Measurements from ENCODE around the gene NCS1. TPM values are rescaled to one million over a fixed set of nuclear protein-coding genes. Genes with fewer than 3 reads are reported as not detected.

The NCS1 gene
- total and polyA plus RNA-seq, 7 experiments from 2014 or later, result 0.14 to 0.85 (median 0.22) TPM; not detected in 4

GRCh38 chr9:130207241-130207992 is 35.2 kb downstream of the NCS1 start:
- no peaks in the 10 kb centered on the region for H3K27me3 ChIP-seq (ENCODE audit: control insufficient read depth in 2 of 2, insufficient read depth in 2 of 2, low read length in 2 of 2)
- peak overlapping the region in 1 of 9 donors; percentile 36 for H3K27ac Mint-ChIP-seq
- no peaks in the 10 kb centered on the region for H3K9me3 ChIP-seq (ENCODE audit: control insufficient read depth in 2 of 3, low read length in 3 of 3)
- intact Hi-C loops (cut with micrococcal nuclease), result no loop called here
- ChIA-PET POLR2A (no interaction called here), CTCF (no interaction called here)
- no peak overlapping the region for H3K4me3 Mint-ChIP-seq
- H3K9me3 Mint-ChIP-seq, result peaks cover 0 to 1% (median 0%) of the 10 kb centered on the region in 11 donors
- no peaks in the 10 kb centered on the region for H3K4me1 Mint-ChIP-seq
- no peak overlapping the region for H3K4me3 ChIP-seq (ENCODE audit: low read length)
- H3K27me3 Mint-ChIP-seq, result peaks cover 0 to 8% (median 0%) of the 10 kb centered on the region in 5 donors
- ATAC-seq (no peak), DNase-seq (no peak)
- no peak overlapping the region for H3K27ac ChIP-seq (ENCODE audit: low read depth, low read length)
- no peaks in the 10 kb centered on the region for H3K36me3 ChIP-seq (ENCODE audit: control insufficient read depth in 2 of 3, insufficient read depth in 3 of 3, low read length in 3 of 3)
- H3K4me1 ChIP-seq (ENCODE audit: control insufficient read depth in 2 of 2, insufficient read depth in 2 of 2, low read length in 2 of 2), result no peaks in the 10 kb centered on the region
- H3K36me3 Mint-ChIP-seq, result no peaks in the 10 kb centered on the region

GRCh38 chr9:130208600-130209347 is 36.6 kb downstream of the NCS1 start:
- peaks cover 0 to 8% (median 0%) of the 10 kb centered on the region in 5 donors for H3K27me3 Mint-ChIP-seq

GRCh38 chr9:130209422-130209821 is 37.2 kb downstream of the NCS1 start:
- no peaks in the 10 kb centered on the region for H3K36me3 Mint-ChIP-seq
- no peak overlapping the region for H3K4me3 Mint-ChIP-seq
- ATAC-seq (no peak), DNase-seq (no peak)
- no peaks in the 10 kb centered on the region for H3K27me3 ChIP-seq (ENCODE audit: control insufficient read depth in 2 of 2, insufficient read depth in 2 of 2, low read length in 2 of 2)
- no peaks in the 10 kb centered on the region for H3K36me3 ChIP-seq (ENCODE audit: control insufficient read depth in 2 of 3, insufficient read depth in 3 of 3, low read length in 3 of 3)
- ChIA-PET CTCF (no interaction called here), POLR2A (no interaction called here)
- H3K9me3 ChIP-seq (ENCODE audit: control insufficient read depth in 2 of 3, low read length in 3 of 3), result no peaks in the 10 kb centered on the region
- peaks cover 0 to 1% (median 0%) of the 10 kb centered on the region in 11 donors for H3K9me3 Mint-ChIP-seq
- H3K4me3 ChIP-seq (ENCODE audit: low read length), result no peak overlapping the region
- intact Hi-C loops (cut with micrococcal nuclease), result no loop called here
- H3K27me3 Mint-ChIP-seq, result peaks cover 0 to 8% (median 0%) of the 10 kb centered on the region in 5 donors
- H3K4me1 Mint-ChIP-seq, result peaks cover 0 to 2% (median 0%) of the 10 kb centered on the region in 7 donors
- no peak overlapping the region for H3K27ac ChIP-seq (ENCODE audit: low read depth, low read length)
- no peaks in the 10 kb centered on the region for H3K4me1 ChIP-seq (ENCODE audit: control insufficient read depth in 2 of 2, insufficient read depth in 2 of 2, low read length in 2 of 2)
- no peak overlapping the region for H3K27ac Mint-ChIP-seq

More at GRCh38 chr9:130208600-130209347, 36.6 kb downstream of the NCS1 start:
- Mint-ChIP-seq H3K36me3 (no peaks in the 10 kb centered on the region), H3K4me3 (no peak overlapping the region), H3K27ac (no peak overlapping the region), H3K4me1 (no peaks in the 10 kb centered on the region), H3K9me3 (peaks cover 0 to 1% (median 0%) of the 10 kb centered on the region in 11 donors)
- Histone ChIP-seq H3K27ac (ENCODE audit: low read depth, low read length) (no peak overlapping the region), H3K36me3 (ENCODE audit: control insufficient read depth in 2 of 3, insufficient read depth in 3 of 3, low read length in 3 of 3) (no peaks in the 10 kb centered on the region), H3K9me3 (ENCODE audit: control insufficient read depth in 2 of 3, low read length in 3 of 3) (no peaks in the 10 kb centered on the region), H3K4me1 (ENCODE audit: control insufficient read depth in 2 of 2, insufficient read depth in 2 of 2, low read length in 2 of 2) (no peaks in the 10 kb centered on the region), H3K4me3 (ENCODE audit: low read length) (no peak overlapping the region), H3K27me3 (ENCODE audit: control insufficient read depth in 2 of 2, insufficient read depth in 2 of 2, low read length in 2 of 2) (no peaks in the 10 kb centered on the region)
- no peak for DNase-seq
- intact Hi-C loops (cut with micrococcal nuclease), result no loop called here
- ChIA-PET POLR2A (no interaction called here), CTCF (no interaction called here)
- no peak for ATAC-seq

GRCh38 chr9:130211548-130212226 is 39.5 kb downstream of the NCS1 start:
- no peak for DNase-seq
- Histone ChIP-seq H3K36me3 (ENCODE audit: control insufficient read depth in 2 of 3, insufficient read depth in 3 of 3, low read length in 3 of 3) (no peaks in the 10 kb centered on the region), H3K4me3 (ENCODE audit: low read length) (no peak overlapping the region), H3K27ac (ENCODE audit: low read depth, low read length) (no peak overlapping the region), H3K4me1 (ENCODE audit: control insufficient read depth in 2 of 2, insufficient read depth in 2 of 2, low read length in 2 of 2) (no peaks in the 10 kb centered on the region), H3K9me3 (ENCODE audit: control insufficient read depth in 2 of 3, low read length in 3 of 3) (no peaks in the 10 kb centered on the region), H3K27me3 (ENCODE audit: control insufficient read depth in 2 of 2, insufficient read depth in 2 of 2, low read length in 2 of 2) (no peaks in the 10 kb centered on the region)
- no peak overlapping the region for H3K4me3 Mint-ChIP-seq
- intact Hi-C loops (cut with micrococcal nuclease), result no loop called here
- H3K27ac Mint-ChIP-seq, result no peak overlapping the region
- H3K36me3 Mint-ChIP-seq, result no peaks in the 10 kb centered on the region
- peaks cover 0 to 1% (median 0%) of the 10 kb centered on the region in 11 donors for H3K9me3 Mint-ChIP-seq
- H3K4me1 Mint-ChIP-seq, result peaks cover 0 to 3% (median 0%) of the 10 kb centered on the region in 7 donors
- ATAC-seq, result no peak
- POLR2A ChIA-PET, result no interaction called here
- CTCF ChIA-PET, result no interaction called here
- peaks cover 0 to 8% (median 0%) of the 10 kb centered on the region in 5 donors for H3K27me3 Mint-ChIP-seq

- Mint-ChIP-seq H3K27ac (no peak overlapping the region), H3K36me3 (no peaks in the 10 kb centered on the region), H3K4me3 (no peak overlapping the region), H3K4me1 (peaks cover 0 to 3% (median 0%) of the 10 kb centered on the region in 7 donors), H3K9me3 (peaks cover 0 to 1% (median 0%) of the 10 kb centered on the region in 11 donors), H3K27me3 (peaks cover 0 to 8% (median 0%) of the 10 kb centered on the region in 5 donors)
- ChIA-PET CTCF (no interaction called here), POLR2A (no interaction called here)
- Histone ChIP-seq H3K27me3 (ENCODE audit: control insufficient read depth in 2 of 2, insufficient read depth in 2 of 2, low read length in 2 of 2) (no peaks in the 10 kb centered on the region), H3K4me3 (ENCODE audit: low read length) (no peak overlapping the region), H3K27ac (ENCODE audit: low read depth, low read length) (no peak overlapping the region), H3K9me3 (ENCODE audit: control insufficient read depth in 2 of 3, low read length in 3 of 3) (no peaks in the 10 kb centered on the region), H3K36me3 (ENCODE audit: control insufficient read depth in 2 of 3, insufficient read depth in 3 of 3, low read length in 3 of 3) (no peaks in the 10 kb centered on the region), H3K4me1 (ENCODE audit: control insufficient read depth in 2 of 2, insufficient read depth in 2 of 2, low read length in 2 of 2) (no peaks in the 10 kb centered on the region)
- ATAC-seq (no peak), DNase-seq (no peak)
- intact Hi-C loops (cut with micrococcal nuclease), result no loop called here
Observed at GRCh38 chr9:130212543-130213297, 40.5 kb downstream of the NCS1 start.

Measured in naive thymus-derived CD4-positive, alpha-beta T cell (primary cell).